ENCODE measurements around the gene PPP4R1. TPM values are rescaled to one million over a fixed set of nuclear protein-coding genes. Genes with fewer than 3 reads are reported as not detected.
A peak's percentile ranks its signal among the peaks of the same experiment; 100 is the strongest.

Gene PPP4R1
- total RNA-seq, 6 experiments from 2014 or later, result 15.0 to 36.5 (median 30.1) TPM

- TF ChIP-seq, protein P1, sequence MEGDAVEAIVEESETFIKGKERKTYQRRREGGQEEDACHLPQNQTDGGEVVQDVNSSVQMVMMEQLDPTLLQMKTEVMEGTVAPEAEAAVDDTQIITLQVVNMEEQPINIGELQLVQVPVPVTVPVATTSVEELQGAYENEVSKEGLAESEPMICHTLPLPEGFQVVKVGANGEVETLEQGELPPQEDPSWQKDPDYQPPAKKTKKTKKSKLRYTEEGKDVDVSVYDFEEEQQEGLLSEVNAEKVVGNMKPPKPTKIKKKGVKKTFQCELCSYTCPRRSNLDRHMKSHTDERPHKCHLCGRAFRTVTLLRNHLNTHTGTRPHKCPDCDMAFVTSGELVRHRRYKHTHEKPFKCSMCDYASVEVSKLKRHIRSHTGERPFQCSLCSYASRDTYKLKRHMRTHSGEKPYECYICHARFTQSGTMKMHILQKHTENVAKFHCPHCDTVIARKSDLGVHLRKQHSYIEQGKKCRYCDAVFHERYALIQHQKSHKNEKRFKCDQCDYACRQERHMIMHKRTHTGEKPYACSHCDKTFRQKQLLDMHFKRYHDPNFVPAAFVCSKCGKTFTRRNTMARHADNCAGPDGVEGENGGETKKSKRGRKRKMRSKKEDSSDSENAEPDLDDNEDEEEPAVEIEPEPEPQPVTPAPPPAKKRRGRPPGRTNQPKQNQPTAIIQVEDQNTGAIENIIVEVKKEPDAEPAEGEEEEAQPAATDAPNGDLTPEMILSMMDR (IDR thresholded peaks at IDR 0.05), result no peak
- no peak for TF ChIP-seq POLR2A (IDR thresholded peaks at IDR 0.05)
These were observed 55.8 kb downstream of the PPP4R1 start for GRCh38 chr18:9558387-9559064.

DNA sequence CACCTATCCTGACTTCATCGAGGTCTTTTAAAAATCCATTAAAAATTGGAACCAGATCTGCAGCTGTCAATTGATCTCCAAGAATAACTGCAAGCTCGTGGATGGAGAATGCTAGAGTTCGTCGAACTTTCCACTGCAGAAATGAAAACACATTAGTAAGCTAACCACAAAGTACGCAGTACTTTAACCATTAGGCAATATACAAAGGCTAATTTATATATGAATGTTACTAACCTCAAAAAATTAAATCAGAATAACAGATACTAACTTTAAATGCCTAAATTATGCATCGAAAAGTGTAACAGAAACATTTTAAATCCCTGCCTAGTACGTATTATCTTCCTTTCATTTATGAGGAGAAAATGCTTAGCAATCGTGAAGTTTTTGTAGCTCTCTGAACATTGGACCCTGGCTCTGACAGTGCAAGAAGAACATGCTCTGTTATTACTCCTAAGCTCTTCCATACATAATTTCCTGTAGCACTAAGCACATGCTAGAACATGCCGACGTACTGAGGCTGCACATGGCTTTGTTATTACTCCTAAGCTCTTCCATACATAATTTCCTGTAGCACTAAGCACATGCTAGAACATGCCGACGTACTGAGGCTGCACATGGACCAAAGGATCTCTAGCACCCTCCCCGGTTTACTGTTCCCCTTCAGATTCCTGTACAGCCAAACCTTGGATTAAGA lies 57.0 kb downstream of the PPP4R1 start:
- DNase-seq, result no peak
- H3K36me3 ChIP-seq, result peaks cover 0 to 38% (median 2%) of the 10 kb centered on the region in 4 donors
- TF ChIP-seq, protein P1 (IDR thresholded peaks at IDR 0.05), result no peak
- no peak for TF ChIP-seq POLR2A (IDR thresholded peaks at IDR 0.05)

More at GRCh38 chr18:9558387-9559064, 55.8 kb downstream of the PPP4R1 start:
- intact Hi-C loops (cut with DNase I), result no loop called here
- no peaks in the 10 kb centered on the region for H3K9me3 ChIP-seq
- 37% methylated on average over 4 of the region's 4 CpGs for WGBS (ENCODE audit: insufficient coverage, low coverage, low lambda C conversion rate, missing lambda C conversion rate)
- peaks cover 0 to 27% (median 6%) of the 10 kb centered on the region in 4 donors for H3K4me1 ChIP-seq
- ATAC-seq (peak; percentile 48 to 64 (median 58)), DNase-seq (no peak)
- no peaks in the 10 kb centered on the region for H3K27me3 ChIP-seq
- H3K27ac ChIP-seq, result peak overlapping the region in 1 of 3 donors; percentile 6
- peaks cover 0 to 41% (median 2%) of the 10 kb centered on the region in 4 donors for H3K36me3 ChIP-seq
- H3K4me3 ChIP-seq, result no peak overlapping the region

DNA sequence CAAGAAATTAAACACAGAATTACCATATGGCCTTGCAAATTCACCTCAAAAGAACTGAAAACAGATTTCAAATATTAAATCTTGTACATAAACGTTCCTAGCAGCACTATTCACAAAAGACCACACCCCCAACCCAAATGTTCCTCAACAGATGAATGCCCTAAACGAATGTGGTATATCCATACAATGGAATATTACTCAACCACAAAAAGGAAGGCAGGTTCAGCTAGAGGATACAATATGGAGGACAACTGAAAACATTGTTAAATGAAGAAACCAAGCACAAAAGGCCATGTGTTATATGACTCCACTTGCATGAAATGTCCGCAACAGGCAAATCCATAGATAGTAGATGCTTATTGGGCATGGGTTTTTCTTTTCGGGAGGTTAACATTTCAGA lies 61.7 kb downstream of the PPP4R1 start:
- intact Hi-C loops (cut with DNase I), result no loop called here
- H3K4me3 ChIP-seq, result no peak overlapping the region
- H3K4me1 ChIP-seq, result peaks cover 0 to 7% (median 0%) of the 10 kb centered on the region in 4 donors
- TF ChIP-seq, protein P1 (IDR thresholded peaks at IDR 0.05), result no peak
- no peak for TF ChIP-seq POLR2A (IDR thresholded peaks at IDR 0.05)
- H3K36me3 ChIP-seq, result peaks cover 0 to 65% (median 17%) of the 10 kb centered on the region in 4 donors
- H3K9me3 ChIP-seq, result no peaks in the 10 kb centered on the region
- no peak for ATAC-seq
- 91% methylated on average over 4 of the region's 4 CpGs for WGBS (ENCODE audit: insufficient coverage, low coverage, low lambda C conversion rate, missing lambda C conversion rate)
- H3K27ac ChIP-seq, result no peak overlapping the region
- no peaks in the 10 kb centered on the region for H3K27me3 ChIP-seq
- no peak for DNase-seq

More for the DNA sequence above, 57.0 kb downstream of the PPP4R1 start:
- WGBS (ENCODE audit: insufficient coverage, low coverage, low lambda C conversion rate, missing lambda C conversion rate), result 37% methylated on average over 13 of the region's 13 CpGs
- intact Hi-C loops (cut with DNase I), result no loop called here
- H3K27me3 ChIP-seq, result no peaks in the 10 kb centered on the region
- peaks cover 0 to 27% (median 6%) of the 10 kb centered on the region in 4 donors for H3K4me1 ChIP-seq
- H3K27ac ChIP-seq, result peak overlapping the region in 2 of 3 donors; percentile 39 to 74
- no peak overlapping the region for H3K4me3 ChIP-seq
- ATAC-seq, result peak; percentile 74 to 82 (median 78)
- H3K9me3 ChIP-seq, result no peaks in the 10 kb centered on the region

DNA sequence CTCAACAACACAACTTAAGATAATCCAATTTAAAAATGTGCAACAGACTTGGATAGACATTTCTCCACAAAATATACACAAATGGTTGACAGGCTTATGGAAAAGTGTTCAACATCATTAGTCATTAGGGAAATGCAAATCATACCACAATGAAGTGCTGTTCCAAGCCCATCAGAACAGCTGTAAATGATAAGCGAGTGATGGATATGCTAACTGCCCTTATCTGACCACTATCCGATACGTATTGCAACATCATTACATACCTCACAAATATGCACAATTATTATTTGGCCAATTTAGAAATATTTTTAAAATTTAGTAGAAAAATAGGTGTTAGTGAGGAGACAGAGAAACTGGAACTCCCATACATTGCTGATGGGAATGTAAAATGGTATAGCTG lies 62.2 kb downstream of the PPP4R1 start:
- 97% methylated on average over 3 of the region's 3 CpGs for WGBS (ENCODE audit: insufficient coverage, low coverage, low lambda C conversion rate, missing lambda C conversion rate)
- intact Hi-C loops (cut with DNase I), result no loop called here
- no peak for TF ChIP-seq POLR2A (IDR thresholded peaks at IDR 0.05)
- TF ChIP-seq, protein P1 (IDR thresholded peaks at IDR 0.05), result no peak
- peaks cover 0 to 69% (median 21%) of the 10 kb centered on the region in 4 donors for H3K36me3 ChIP-seq
- no peak overlapping the region for H3K4me3 ChIP-seq
- H3K27me3 ChIP-seq, result no peaks in the 10 kb centered on the region
- DNase-seq (no peak), ATAC-seq (no peak)
- no peaks in the 10 kb centered on the region for H3K9me3 ChIP-seq
- no peak overlapping the region for H3K27ac ChIP-seq
- H3K4me1 ChIP-seq, result peaks cover 0 to 4% (median 0%) of the 10 kb centered on the region in 4 donors
